ENCODE results near the gene ASAH2B.
"Not testable (repeated sequence)": the region's sequence is repeated elsewhere in the genome, so short reads cannot be mapped to it uniquely, and the experiment has no call there.

ASAH2B gene

GRCh38 chr10:50739618-50740292, at the start of gene ASAH2B:
TSS of gene ASAH2B (plus strand) at chr10:50739936. CDS start at chr10:50745131, 5,195 bp downstream.
- DNase-seq = peak in 50 of 56 donors; percentile 8 to 87 (median 56)

GRCh38 chr10:50697819-50698218, 41.9 kb upstream of the ASAH2B start:
- not testable (repeated sequence) for DNase-seq

- not testable (repeated sequence) for DNase-seq
These were observed 37.8 kb upstream of the ASAH2B start for GRCh38 chr10:50701947-50702346.

- DNase-seq = not testable (repeated sequence)
These were observed 36.7 kb upstream of the ASAH2B start for GRCh38 chr10:50702997-50703396.

- not testable (repeated sequence) for DNase-seq
These were observed 35.2 kb upstream of the ASAH2B start for GRCh38 chr10:50704436-50705079.

GRCh38 chr10:50706006-50706405, 33.7 kb upstream of the ASAH2B start:
- not testable (repeated sequence) for DNase-seq

- DNase-seq = not testable (repeated sequence)
These were observed 29.5 kb upstream of the ASAH2B start for GRCh38 chr10:50710241-50710640.

DNA sequence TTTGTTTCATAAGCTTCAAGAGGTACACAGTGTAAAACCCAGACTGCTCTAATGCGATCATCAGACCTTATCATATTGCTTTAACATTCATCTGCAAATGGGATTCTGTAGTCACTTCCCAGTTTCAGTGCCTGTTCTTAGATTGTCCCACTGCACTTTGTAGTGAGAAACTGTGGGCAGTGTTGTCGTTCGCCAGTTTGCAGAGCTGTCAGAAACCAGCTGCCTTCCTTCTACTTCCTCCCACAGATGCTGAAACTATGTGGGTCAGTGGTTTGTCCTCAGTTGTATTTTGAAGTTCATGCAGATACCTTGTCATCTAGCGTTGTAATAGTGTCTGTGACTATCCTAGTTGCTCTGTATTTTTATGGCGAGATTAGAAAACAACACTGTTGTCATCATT, 15.9 kb upstream of the ASAH2B start:
- not testable (repeated sequence) for DNase-seq

DNA sequence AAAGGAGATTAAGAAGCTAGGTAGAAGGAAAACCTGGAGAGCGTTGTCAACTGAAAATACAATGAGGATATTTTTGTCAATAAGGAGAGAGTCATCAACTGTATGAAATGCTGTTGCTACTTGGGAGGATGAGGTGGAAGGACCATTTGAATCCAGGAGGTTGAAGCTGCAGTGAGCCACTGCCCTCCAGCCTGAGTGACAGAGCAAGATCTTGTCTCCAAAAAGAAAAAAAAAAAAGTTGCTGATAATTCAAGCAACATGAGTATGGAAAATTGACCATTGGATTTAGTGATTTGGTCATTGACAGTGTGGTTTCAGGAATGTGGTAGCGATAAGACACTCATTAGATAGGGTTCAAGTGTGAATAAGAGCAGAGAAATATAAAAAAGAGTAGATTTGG, 11.6 kb upstream of the ASAH2B start:
- DNase-seq = not testable (repeated sequence)

GRCh38 chr10:50738987-50739617, 634 bp upstream of the ASAH2B start:
- not testable (repeated sequence) for DNase-seq

DNA sequence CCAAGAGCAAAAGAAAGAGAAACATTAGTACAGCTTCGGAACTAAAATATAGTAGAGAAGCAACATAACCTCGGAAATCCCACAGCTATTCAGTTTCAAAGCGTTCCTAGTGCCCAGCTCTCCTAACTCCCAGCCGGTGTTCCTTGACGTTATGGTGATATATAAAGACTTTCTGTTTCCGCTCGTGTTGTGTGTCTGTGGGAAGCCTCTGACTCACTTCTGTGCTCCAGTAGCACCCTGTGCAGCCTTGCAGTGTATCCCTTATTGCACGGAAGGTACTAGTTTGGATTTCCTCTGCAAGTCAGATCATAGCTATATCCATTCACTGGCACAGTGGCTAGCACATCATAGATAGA, 535 bp downstream of the ASAH2B start:
- DNase-seq = peak in 13 of 56 donors; percentile 10 to 42 (median 30)

GRCh38 chr10:50742820-50743219, 3.1 kb downstream of the ASAH2B start:
- not testable (repeated sequence) for DNase-seq

DNA sequence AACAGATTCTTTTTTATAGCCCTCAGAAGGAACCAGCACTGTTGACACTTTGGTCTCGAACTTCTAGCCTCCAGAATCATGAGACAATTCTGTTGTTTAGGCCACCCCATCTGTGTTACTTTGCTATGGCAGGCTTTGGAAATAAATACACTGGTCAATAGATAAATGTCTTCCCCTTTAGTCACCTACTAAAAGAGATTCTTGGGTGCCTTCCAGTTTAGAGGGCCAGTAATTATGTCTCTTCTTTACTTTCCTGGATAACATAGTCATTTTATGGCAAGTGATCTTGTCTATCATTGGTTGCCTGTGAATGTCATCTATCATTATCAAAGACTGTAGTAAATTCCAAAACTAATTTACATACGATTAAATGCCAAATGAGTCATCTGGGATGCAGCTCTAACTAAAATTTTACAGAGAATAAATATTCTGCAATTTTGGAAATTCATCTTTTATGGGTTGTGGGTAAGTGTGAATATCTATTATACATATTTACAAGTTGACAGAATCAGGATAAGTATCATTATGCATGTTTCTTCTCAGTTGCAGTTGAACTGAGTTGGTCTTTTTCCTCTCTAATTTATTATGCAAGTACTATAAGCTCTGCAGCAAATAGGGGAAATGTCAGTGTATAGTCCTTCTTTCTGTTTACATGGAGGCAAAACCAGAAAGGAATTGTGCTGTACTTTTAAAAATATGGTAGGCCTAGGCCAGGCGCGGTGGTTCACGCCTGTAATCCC, 27.2 kb downstream of the ASAH2B start:
- DNase-seq = not testable (repeated sequence)

DNA sequence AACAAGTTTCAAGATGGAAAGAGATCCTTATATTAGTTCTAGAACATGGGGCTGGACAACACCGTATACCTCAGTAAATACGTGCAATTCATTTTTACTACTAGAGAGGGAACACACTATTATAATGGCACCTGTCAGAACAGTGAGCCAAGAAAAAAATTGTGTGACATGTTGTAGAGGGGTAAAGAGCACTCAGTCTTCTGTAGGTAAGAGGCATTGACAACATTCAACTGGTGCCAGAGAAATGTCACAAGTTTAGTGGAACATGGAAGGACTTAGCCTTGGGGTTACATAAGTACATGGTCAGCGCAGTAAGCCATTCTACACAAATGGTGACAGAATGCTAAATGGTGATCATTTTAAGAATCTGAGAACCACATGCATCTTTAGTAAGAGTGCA, 32.3 kb downstream of the ASAH2B start:
- DNase-seq = not testable (repeated sequence)

DNA sequence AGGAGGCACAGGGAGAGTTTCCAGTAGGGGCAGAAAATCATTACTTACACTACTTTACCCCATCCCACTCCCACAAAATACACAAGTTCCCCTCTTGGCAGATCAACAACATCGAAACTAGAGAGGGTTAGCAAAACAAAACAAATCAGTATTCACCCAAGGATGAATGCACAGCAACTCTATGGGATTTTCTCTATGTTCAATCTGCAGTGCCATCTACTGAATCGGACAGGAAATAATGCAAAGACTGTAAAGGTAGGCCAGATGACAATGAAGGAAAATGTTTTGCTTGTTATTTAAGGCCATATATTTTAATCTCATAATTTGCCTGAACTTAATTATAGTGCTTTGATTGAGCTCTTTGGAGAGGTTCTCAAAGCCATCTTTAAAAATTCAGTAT, 35.1 kb downstream of the ASAH2B start:
- not testable (repeated sequence) for DNase-seq

GRCh38 chr10:50780036-50780435, 40.3 kb downstream of the ASAH2B start:
- not testable (repeated sequence) for DNase-seq

DNA sequence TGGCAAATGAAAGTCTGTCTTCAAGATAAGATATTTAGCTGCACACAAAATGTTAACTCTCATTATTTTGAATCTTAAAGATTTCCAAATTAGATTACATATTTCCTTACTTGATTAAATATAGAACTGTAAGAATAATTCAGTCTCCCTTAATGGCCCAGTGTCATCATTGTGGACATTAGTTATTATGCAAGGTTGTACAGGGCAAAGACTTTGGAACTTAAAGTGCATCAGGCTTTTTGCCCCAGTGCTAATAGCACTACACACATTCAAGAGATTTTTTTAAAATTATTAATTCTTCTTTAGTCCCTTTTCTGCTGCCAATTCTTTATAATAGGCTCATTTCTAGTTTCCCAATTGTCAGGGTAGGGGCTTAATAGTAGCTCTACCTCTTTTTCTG, 42.3 kb downstream of the ASAH2B start:
- DNase-seq = not testable (repeated sequence)

- DNase-seq = not testable (repeated sequence)
These were observed 48.2 kb downstream of the ASAH2B start for GRCh38 chr10:50787962-50788361.

- no peak for DNase-seq
These were observed 49.5 kb downstream of the ASAH2B start for GRCh38 chr10:50788951-50789945.

DNA sequence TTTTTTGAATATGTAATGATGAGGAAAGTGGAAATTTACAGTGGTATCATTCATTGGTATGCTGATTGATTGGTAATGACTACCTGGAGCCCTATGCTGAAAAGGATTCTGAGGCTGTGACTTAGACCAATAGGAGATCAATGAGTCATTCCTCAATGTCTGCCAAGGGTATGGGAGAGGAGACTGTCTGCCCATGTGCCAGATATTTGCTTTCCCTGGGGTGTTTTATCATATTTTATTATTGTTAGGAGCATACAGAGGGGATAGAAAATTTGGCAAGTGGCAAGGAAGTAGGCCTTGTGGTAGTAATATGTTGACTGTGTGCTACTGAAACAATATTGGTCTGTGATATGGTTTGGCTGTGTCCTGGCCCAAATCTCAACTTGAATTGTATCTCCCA, 54.8 kb downstream of the ASAH2B start:
- no peak for DNase-seq

Data from nucleus accumbens (tissue), 56 donors.